HG03039 (cell line): Measurements from ENCODE around the gene SPATA31A6.
"Not testable (repeated sequence)": the region's sequence is repeated elsewhere in the genome, so short reads cannot be mapped to it uniquely, and the experiment has no call there.

Source experiments
- ATAC-seq: cut with Tn5 transposase; IDR thresholded peaks from one replicate; pipeline ENCODE4 v1.9.1; 2021; ENCODE audit warnings: mild to moderate bottlenecking, moderate library complexity; ENCODE audit not compliant: unreplicated experiment

Gene SPATA31A6

DNA sequence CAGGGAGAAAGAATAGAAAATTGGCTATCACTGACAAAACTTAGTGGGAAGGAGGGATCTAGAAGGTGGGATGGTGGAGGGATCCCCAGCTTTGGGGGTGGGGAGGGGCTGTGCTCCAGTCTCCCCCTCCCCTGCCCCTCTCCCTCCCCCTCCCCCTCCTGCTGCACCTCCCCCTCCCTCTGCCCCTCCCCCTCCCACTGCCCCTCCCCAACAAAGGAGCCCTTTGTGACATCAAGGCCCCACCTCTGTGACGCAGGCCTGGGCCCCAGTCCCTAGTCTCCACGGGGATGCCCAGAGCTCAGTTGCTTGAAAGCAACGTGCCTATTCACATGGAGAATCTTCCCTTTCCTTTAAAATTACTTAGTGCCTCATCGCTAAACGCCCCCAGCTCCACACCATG lies at the start of gene SPATA31A6:
Gene SPATA31A6 (plus strand): TSS at position 301 of the 400 bp plus-strand sequence. CDS start 29 bp downstream, at position 330.
- ATAC-seq = not testable (repeated sequence)

- ATAC-seq = not testable (repeated sequence)
These were observed 23.2 kb upstream of the SPATA31A6 start for GRCh38 chr9:42160299-42160698.

GRCh38 chr9:42219861-42220260 lies 36.4 kb downstream of the SPATA31A6 start:
- ATAC-seq = not testable (repeated sequence)

GRCh38 chr9:42223230-42223629 lies 39.8 kb downstream of the SPATA31A6 start:
- not testable (repeated sequence) for ATAC-seq

- ATAC-seq = not testable (repeated sequence)
These were observed 49.6 kb downstream of the SPATA31A6 start for GRCh38 chr9:42233031-42233430.

DNA sequence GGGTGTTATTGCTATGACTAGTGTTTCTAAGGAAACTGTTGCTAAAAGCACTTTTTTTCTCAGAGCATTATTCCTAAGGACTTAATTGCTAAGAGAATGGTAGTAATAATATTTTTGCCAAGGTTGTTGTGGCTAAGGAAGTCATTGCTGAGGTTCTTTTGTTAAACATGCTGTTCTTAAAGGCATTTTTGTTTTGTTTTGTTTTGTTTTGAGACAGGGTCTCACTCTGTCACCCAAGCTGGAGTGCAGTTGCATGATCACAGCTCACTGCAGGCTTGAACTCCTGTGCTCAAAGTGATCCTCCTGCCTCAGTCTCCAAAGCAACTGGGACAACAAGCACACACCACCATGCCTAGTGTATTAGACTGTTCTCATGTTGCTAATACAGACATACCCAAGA lies 51.2 kb downstream of the SPATA31A6 start:
- not testable (repeated sequence) for ATAC-seq

DNA sequence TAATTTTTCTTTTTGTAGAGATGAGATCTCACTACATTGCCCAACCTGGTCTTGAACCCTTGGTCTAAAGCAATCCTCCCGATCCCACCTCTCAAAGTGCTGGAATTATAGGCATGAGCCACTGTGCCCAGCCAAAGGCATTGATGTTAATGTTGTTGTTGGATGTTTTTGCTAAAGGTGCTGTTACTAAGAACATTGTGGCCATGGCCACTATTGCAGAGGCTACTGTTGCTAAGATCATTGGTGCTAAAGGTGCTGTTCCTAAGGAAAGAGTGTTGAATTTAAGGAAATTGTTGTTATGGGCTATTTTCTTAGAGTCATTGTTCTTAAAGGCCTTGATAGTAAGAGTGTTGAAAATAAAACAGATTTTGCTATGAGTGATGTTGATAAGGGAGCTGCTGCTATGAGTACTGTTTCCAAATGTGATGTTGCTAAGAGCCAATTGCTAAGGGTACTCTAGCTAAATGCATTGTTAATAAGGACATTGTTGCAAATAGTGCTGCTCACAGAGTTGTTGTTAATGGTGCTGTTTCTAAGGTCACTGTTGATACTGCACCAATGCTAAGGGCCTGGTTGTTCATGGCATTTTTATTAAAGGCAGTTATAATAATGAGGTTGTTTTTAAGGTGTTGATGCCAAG lies 52.0 kb downstream of the SPATA31A6 start:
- ATAC-seq = not testable (repeated sequence)

DNA sequence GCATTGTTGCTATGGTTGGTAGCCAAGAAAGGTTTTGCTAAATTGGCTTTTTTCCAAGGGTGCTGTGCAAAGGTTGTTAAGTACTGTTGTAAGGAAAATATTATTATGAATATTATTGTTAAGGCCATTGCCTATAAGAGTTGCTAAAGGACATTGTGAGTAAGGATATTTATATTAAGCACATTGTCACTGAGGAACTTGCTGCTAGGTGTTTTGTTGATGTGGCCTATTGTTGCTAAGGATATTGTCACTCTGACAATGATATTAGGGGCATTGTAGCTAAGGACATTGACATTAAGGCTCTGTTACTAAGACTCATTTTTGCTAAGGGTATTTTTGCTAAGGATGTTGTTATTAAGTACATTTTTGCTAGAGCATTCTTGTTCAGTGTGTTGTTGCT lies 52.6 kb downstream of the SPATA31A6 start:
- ATAC-seq = not testable (repeated sequence)

DNA sequence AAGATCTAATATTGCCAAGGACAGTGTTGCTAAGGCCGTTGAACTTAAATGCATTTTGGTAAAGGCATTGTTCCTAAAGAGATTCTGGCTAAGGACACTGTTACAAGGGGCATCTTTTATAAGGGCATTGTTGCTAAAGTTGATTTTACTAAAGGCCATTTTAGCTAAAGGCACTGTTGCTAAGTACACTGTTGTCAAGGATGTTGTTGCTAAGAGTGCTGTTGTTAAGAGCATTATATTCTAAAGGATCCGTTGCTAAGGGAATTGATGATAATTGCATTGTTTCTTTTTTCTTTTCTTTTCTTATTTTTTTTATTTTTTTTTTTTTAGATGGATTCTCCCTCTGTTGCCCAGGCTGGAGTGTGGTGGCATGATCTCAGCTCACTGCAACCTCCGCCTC lies 53.9 kb downstream of the SPATA31A6 start:
- ATAC-seq = not testable (repeated sequence)

- ATAC-seq = not testable (repeated sequence)
These were observed 55.4 kb downstream of the SPATA31A6 start for GRCh38 chr9:42238862-42239261.
